GM23338 (cell line): ENCODE data around the gene USH1C. TPM values are rescaled to one million over a fixed set of nuclear protein-coding genes. Genes with fewer than 3 reads are reported as not detected.

Experiments used
- ATAC-seq: fragments of 200-7000 bp; cut with Tn5 transposase; 3 replicates; pipeline ENCODE4 v1.9.1; 2020
- DNase-seq: peaks from one replicate; pipeline ENCODE4 v3.0.0-alpha.2; 2015; ENCODE audit warnings: low spot score
- H2AFZ ChIP-seq: fragments of 200-600 bp; sonication (generic); 2 replicates; pipeline ENCODE4 v1.8.0; 2016; ENCODE audit warnings: antibody characterized with exemption, mild to moderate bottlenecking, moderate library complexity
- H3F3A ChIP-seq: fragments of 200-600 bp; sonication (generic); replicated peaks from 2 replicates; pipeline ENCODE4 v1.8.0; 2017; ENCODE audit warnings: antibody characterized with exemption, mixed run types, low read depth
- H3K27ac ChIP-seq: fragments of 200-600 bp; sonication (generic); 2 replicates; pipeline ENCODE4 v1.6.1; 2016; ENCODE audit warnings: low read depth
- H3K27me3 ChIP-seq: fragments of 200-600 bp; sonication (generic); 2 replicates; pipeline ENCODE4 v1.8.0; 2016; ENCODE audit warnings: mild to moderate bottlenecking, mixed run types, moderate library complexity; ENCODE audit not compliant: insufficient read depth
- H3K36me3 ChIP-seq: fragments of 200-600 bp; sonication (generic); 2 replicates; pipeline ENCODE4 v1.8.0; 2016; ENCODE audit warnings: mild to moderate bottlenecking; ENCODE audit not compliant: insufficient read depth
- H3K4me1 ChIP-seq: fragments of 200-600 bp; sonication (generic); 2 replicates; pipeline ENCODE4 v1.8.0; 2016; ENCODE audit warnings: mild to moderate bottlenecking, moderate library complexity; ENCODE audit not compliant: insufficient read depth
- H3K4me2 ChIP-seq: fragments of 200-600 bp; sonication (generic); 2 replicates; pipeline ENCODE4 v1.7.1; 2017; ENCODE audit warnings: mixed run types
- H3K4me3 ChIP-seq: fragments of 200-600 bp; sonication (generic); 2 replicates; pipeline ENCODE4 v1.6.1; 2016; ENCODE audit warnings: mixed run types
- H3K79me2 ChIP-seq: fragments of 200-600 bp; sonication (generic); replicated peaks from 2 replicates; pipeline ENCODE4 v1.8.0; 2017; ENCODE audit warnings: mild to moderate bottlenecking; ENCODE audit not compliant: insufficient read depth
- H3K9me2 ChIP-seq: fragments of 200-600 bp; sonication (generic); 2 replicates; pipeline ENCODE4 v1.8.0; 2017; ENCODE audit not compliant: insufficient read depth
- H4K20me1 ChIP-seq: fragments of 200-600 bp; sonication (generic); replicated peaks from 2 replicates; pipeline ENCODE4 v1.8.0; 2017; ENCODE audit warnings: mild to moderate bottlenecking; ENCODE audit not compliant: insufficient read depth
- H3K27ac Mint-ChIP-seq: 2 replicates; pipeline ENCODE4 v1.8.0; 2020; ENCODE audit warnings: inconsistent platforms, mild to moderate bottlenecking, moderate library complexity, mixed read lengths
- H3K27me3 Mint-ChIP-seq: 3 replicates; pipeline ENCODE4 v1.8.0; 2022; ENCODE audit warnings: low read depth, mild to moderate bottlenecking, moderate library complexity, mixed read lengths, inconsistent platforms; ENCODE audit not compliant: insufficient read depth, poor library complexity
- H3K36me3 Mint-ChIP-seq: 3 replicates; pipeline ENCODE4 v1.8.0; 2021; ENCODE audit warnings: low read depth, mild to moderate bottlenecking, inconsistent platforms, moderate library complexity, mixed read lengths
- H3K4me1 Mint-ChIP-seq: 3 replicates; pipeline ENCODE4 v1.8.0; 2020; ENCODE audit warnings: mild to moderate bottlenecking, inconsistent platforms, mixed read lengths
- H3K4me3 Mint-ChIP-seq: 3 replicates; pipeline ENCODE4 v1.8.0; 2021; ENCODE audit warnings: moderate library complexity, mild to moderate bottlenecking, inconsistent platforms, mixed read lengths
- H3K9me3 Mint-ChIP-seq: 3 replicates; pipeline ENCODE4 v1.8.0; 2020; ENCODE audit warnings: moderate library complexity, mild to moderate bottlenecking, inconsistent platforms, mixed read lengths
- CREB1 ChIP-seq: fragments of 250-450 bp; sonication (Bioruptor Pico); IDR thresholded peaks from 2 replicates; pipeline ENCODE4 v1.5.0; 2020; ENCODE audit warnings: low read depth, mild to moderate bottlenecking, moderate library complexity
- CTCF ChIP-seq, 2 experiments: fragments of 200-600 bp in 1 of 2; sonication (generic) in 1 of 2; conservative IDR thresholded peaks; 2 replicates each; pipeline versions ENCODE4 v1.5.1 to v1.6.1; 2016 to 2017; ENCODE audit warnings: antibody characterized with exemption in 2 of 2, low read depth in 2 of 2, mild to moderate bottlenecking in 2 of 2, moderate library complexity in 1 of 2
- ETS1 ChIP-seq: IDR thresholded peaks from 2 replicates; pipeline ENCODE4 v1.6.1; 2016; ENCODE audit warnings: antibody characterized with exemption
- EZH2 ChIP-seq: fragments of 200-600 bp; sonication (generic); IDR thresholded peaks from one replicate; pipeline ENCODE4 v1.8.0; 2017; ENCODE audit warnings: antibody characterized with exemption, mild to moderate bottlenecking, low read depth; ENCODE audit not compliant: unreplicated experiment
- EZH2phosphoT487 ChIP-seq: fragments of 200-600 bp; sonication (generic); IDR thresholded peaks from one replicate; pipeline ENCODE4 v1.8.1; 2018; ENCODE audit warnings: antibody characterized with exemption; ENCODE audit not compliant: unreplicated experiment
- JUNB ChIP-seq: IDR thresholded peaks from one replicate; pipeline ENCODE4 v1.6.1; 2016; ENCODE audit warnings: antibody characterized with exemption; ENCODE audit not compliant: unreplicated experiment
- NANOG ChIP-seq: IDR thresholded peaks from 2 replicates; pipeline ENCODE4 v1.6.1; 2016; ENCODE audit warnings: antibody characterized with exemption, borderline replicate concordance
- POLR2AphosphoS5 ChIP-seq: IDR thresholded peaks from 2 replicates; pipeline ENCODE4 v1.6.1; 2016; ENCODE audit warnings: antibody characterized with exemption, low read depth
- REST ChIP-seq: IDR thresholded peaks from one replicate; pipeline ENCODE4 v1.6.1; 2018; ENCODE audit warnings: antibody characterized with exemption; ENCODE audit not compliant: unreplicated experiment
- STAT1 ChIP-seq: IDR thresholded peaks from one replicate; pipeline ENCODE4 v1.6.1; 2016; ENCODE audit warnings: antibody characterized with exemption; ENCODE audit not compliant: unreplicated experiment
- ZNF114 ChIP-seq: fragments of 250-450 bp; sonication (Bioruptor Pico); IDR thresholded peaks from 2 replicates; pipeline ENCODE4 v1.5.0; 2020; ENCODE audit warnings: mild to moderate bottlenecking, moderate library complexity
- ZNF462 ChIP-seq: fragments of 250-450 bp; sonication (Bioruptor Pico); IDR thresholded peaks from 2 replicates; pipeline ENCODE4 v1.5.0; 2020; ENCODE audit warnings: mild to moderate bottlenecking, moderate library complexity
- polyA plus RNA-seq: library from polyadenylated mRNA; unstranded; fragments of >200 nt; fragmentation: Nextera tagmentation; extraction: Ambion mirVana; gene quantifications from 2 replicates; pipeline ENCODE4 v1.2.1, GENCODE V29; 2016
- total RNA-seq: library from RNA; depleted of rRNA; stranded (reverse); fragments of >200 nt; shearing (Covaris generic); gene quantifications from 2 replicates; pipeline ENCODE4 v1.2.3, GENCODE V29; 2014

USH1C gene
- total and polyA plus RNA-seq, 2 experiments from 2014 or later: 1.3 to 1.8 TPM

- H3K27me3 Mint-ChIP-seq: peaks cover 12% of the 10 kb centered on the region
- H3K27ac Mint-ChIP-seq: no peak overlapping the region
These were observed 22.9 kb downstream of the USH1C start for GRCh38 chr11:17521106-17521900.

More at GRCh38 chr11:17521106-17521900, 22.9 kb downstream of the USH1C start:
- Histone ChIP-seq H3F3A (no peaks in the 10 kb centered on the region), H3K4me2 (no peak overlapping the region), H3K36me3 (no peaks in the 10 kb centered on the region), H3K79me2 (no peaks in the 10 kb centered on the region), H3K27ac (no peak overlapping the region), H3K9me2 (0 out of 2 replicates have a peak, but pooled peaks cover 5% of the 10 kb centered on the region), H3K4me1 (peaks cover 15% of the 10 kb centered on the region; the same call in 1 of the 2 replicates), H3K27me3 (no peaks in the 10 kb centered on the region), H2AFZ (no peak overlapping the region), H3K4me3 (no peak overlapping the region), H4K20me1 (no peaks in the 10 kb centered on the region)
- H3K4me3 Mint-ChIP-seq: no peak overlapping the region
- H3K36me3 Mint-ChIP-seq: peaks cover 5% of the 10 kb centered on the region; the same call in 2 of the 3 replicates
- peaks cover 21% of the 10 kb centered on the region for H3K4me1 Mint-ChIP-seq
- TF ChIP-seq CREB1 (CRISPR knock-in tag): no peak
- no peak for TF ChIP-seq JUNB
- no peak for TF ChIP-seq ETS1
- no peak for TF ChIP-seq CTCF (conservative IDR thresholded peaks at IDR 0.05; ENCODE audit: low read depth in 2 of 2)
- no peak for TF ChIP-seq POLR2AphosphoS5
- TF ChIP-seq REST: no peak
- TF ChIP-seq ZNF114 (CRISPR knock-in tag): no peak
- TF ChIP-seq EZH2: no peak
- TF ChIP-seq EZH2phosphoT487: no peak
- TF ChIP-seq NANOG: no peak
- no peak for TF ChIP-seq STAT1
- no peak for TF ChIP-seq ZNF462 (CRISPR knock-in tag)
- ATAC-seq: no peak
- no peaks in the 10 kb centered on the region; the same call in 2 of the 3 replicates for H3K9me3 Mint-ChIP-seq
- no peak for DNase-seq
